DOHH2 (cell line): ENCODE data around the gene DRD2.

ENCODE experiments used
- H3F3A ChIP-seq: fragments of 200-600 bp; sonication (generic), shearing (Covaris generic); 2 replicates; pipeline ENCODE4 v1.6.0; 2016; ENCODE audit warnings: antibody characterized with exemption, mild to moderate bottlenecking; ENCODE audit not compliant: control insufficient read depth, insufficient read depth
- H3K27ac ChIP-seq: fragments of 200-600 bp; sonication (generic); 2 replicates; pipeline ENCODE4 v1.5.1; 2014; ENCODE audit warnings: low read depth, mild to moderate bottlenecking, low read length, moderate library complexity
- H3K27me3 ChIP-seq: fragments of 200-600 bp; sonication (generic); 2 replicates; pipeline ENCODE4 v1.6.1; 2014; ENCODE audit warnings: mild to moderate bottlenecking, low read length, mixed read lengths; ENCODE audit not compliant: control insufficient read depth
- H3K36me3 ChIP-seq: fragments of 200-600 bp; sonication (generic); 2 replicates; pipeline ENCODE4 v1.6.1; 2014; ENCODE audit warnings: mild to moderate bottlenecking, low read length, moderate library complexity, mixed read lengths; ENCODE audit not compliant: control insufficient read depth
- H3K4me1 ChIP-seq: fragments of 200-600 bp; sonication (generic); 2 replicates; pipeline ENCODE4 v1.6.1; 2014; ENCODE audit warnings: mild to moderate bottlenecking, low read length, mixed read lengths; ENCODE audit not compliant: control insufficient read depth
- H3K4me2 ChIP-seq: fragments of 200-600 bp; sonication (generic); 2 replicates; pipeline ENCODE4 v1.6.0; 2014; ENCODE audit warnings: mild to moderate bottlenecking, low read length, moderate library complexity
- H3K4me3 ChIP-seq: fragments of 200-600 bp; sonication (generic); 2 replicates; pipeline ENCODE4 v1.5.1; 2014; ENCODE audit warnings: mild to moderate bottlenecking, low read length, mixed read lengths
- H3K79me2 ChIP-seq: fragments of 200-600 bp; sonication (generic); 2 replicates; pipeline ENCODE4 v1.6.1; 2014; ENCODE audit warnings: mild to moderate bottlenecking, low read length, mixed read lengths; ENCODE audit not compliant: control insufficient read depth
- H3K9me2 ChIP-seq: fragments of 200-600 bp; sonication (generic); replicated peaks from 2 replicates; pipeline ENCODE4 v1.6.1; 2014; ENCODE audit warnings: mild to moderate bottlenecking, low read length, mixed read lengths; ENCODE audit not compliant: control insufficient read depth
- H3K9me3 ChIP-seq: fragments of 200-600 bp; sonication (generic); 2 replicates; pipeline ENCODE4 v1.6.1; 2014; ENCODE audit warnings: antibody characterized with exemption, low read length, mixed read lengths; ENCODE audit not compliant: control insufficient read depth, insufficient read depth
- H4K20me1 ChIP-seq: fragments of 200-600 bp; sonication (generic); 2 replicates; pipeline ENCODE4 v1.6.0; 2014; ENCODE audit warnings: low read depth, mild to moderate bottlenecking, antibody characterized with exemption, low read length, moderate library complexity; ENCODE audit not compliant: control insufficient read depth, insufficient read depth
- EZH2phosphoT487 ChIP-seq: fragments of 200-600 bp; sonication (generic); IDR thresholded peaks from 2 replicates; pipeline ENCODE4 v1.6.1; 2017; ENCODE audit warnings: borderline replicate concordance, mild to moderate bottlenecking, antibody characterized with exemption, low read length, moderate library complexity, mixed read lengths
- TF ChIP-seq, protein P1 (sequence below): fragments of 200-600 bp; sonication (generic); IDR thresholded peaks from one replicate; pipeline ENCODE4 v1.5.1; 2014; ENCODE audit warnings: antibody characterized with exemption, mild to moderate bottlenecking, low read depth, low read length; ENCODE audit not compliant: poor library complexity, severe bottlenecking

DRD2 gene

DNA sequence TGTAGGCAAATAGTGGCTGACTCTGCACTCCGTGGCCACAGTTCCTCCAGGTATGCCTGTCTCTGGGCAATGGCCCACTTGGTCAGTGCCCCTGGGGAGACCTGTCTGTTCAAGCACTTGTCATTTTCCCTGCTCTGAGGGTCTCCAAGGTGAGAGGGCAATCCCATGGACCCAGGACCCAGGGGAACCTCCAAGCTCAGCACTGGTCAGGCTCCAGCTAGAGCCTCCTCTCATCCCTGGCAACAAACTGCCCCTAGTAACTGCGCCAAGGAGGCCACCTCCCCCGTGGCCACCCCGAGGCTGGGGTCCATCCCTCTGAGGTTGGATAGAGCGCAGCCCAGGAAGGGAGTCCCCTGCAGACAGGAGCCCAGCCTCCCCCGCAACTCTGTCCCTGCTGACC lies 88.3 kb downstream of the DRD2 start:
- Histone ChIP-seq H3K4me2 (no peak overlapping the region), H3K36me3 (no peaks in the 10 kb centered on the region), H3K79me2 (no peaks in the 10 kb centered on the region), H4K20me1 (no peaks in the 10 kb centered on the region), H3K4me3 (no peak overlapping the region), H3K4me1 (no peaks in the 10 kb centered on the region), H3K9me2 (no peaks in the 10 kb centered on the region), H3K27me3 (no peaks in the 10 kb centered on the region), H3K9me3 (no peaks in the 10 kb centered on the region), H3F3A (no peaks in the 10 kb centered on the region), H3K27ac (no peak overlapping the region)
- TF ChIP-seq, protein P1, sequence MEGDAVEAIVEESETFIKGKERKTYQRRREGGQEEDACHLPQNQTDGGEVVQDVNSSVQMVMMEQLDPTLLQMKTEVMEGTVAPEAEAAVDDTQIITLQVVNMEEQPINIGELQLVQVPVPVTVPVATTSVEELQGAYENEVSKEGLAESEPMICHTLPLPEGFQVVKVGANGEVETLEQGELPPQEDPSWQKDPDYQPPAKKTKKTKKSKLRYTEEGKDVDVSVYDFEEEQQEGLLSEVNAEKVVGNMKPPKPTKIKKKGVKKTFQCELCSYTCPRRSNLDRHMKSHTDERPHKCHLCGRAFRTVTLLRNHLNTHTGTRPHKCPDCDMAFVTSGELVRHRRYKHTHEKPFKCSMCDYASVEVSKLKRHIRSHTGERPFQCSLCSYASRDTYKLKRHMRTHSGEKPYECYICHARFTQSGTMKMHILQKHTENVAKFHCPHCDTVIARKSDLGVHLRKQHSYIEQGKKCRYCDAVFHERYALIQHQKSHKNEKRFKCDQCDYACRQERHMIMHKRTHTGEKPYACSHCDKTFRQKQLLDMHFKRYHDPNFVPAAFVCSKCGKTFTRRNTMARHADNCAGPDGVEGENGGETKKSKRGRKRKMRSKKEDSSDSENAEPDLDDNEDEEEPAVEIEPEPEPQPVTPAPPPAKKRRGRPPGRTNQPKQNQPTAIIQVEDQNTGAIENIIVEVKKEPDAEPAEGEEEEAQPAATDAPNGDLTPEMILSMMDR, result no peak
- TF ChIP-seq EZH2phosphoT487, result no peak

GRCh38 chr11:113385749-113386148 lies 89.4 kb downstream of the DRD2 start:
- Histone ChIP-seq H4K20me1 (no peaks in the 10 kb centered on the region), H3K27ac (no peak overlapping the region), H3K4me2 (no peak overlapping the region), H3K36me3 (no peaks in the 10 kb centered on the region), H3K9me2 (no peaks in the 10 kb centered on the region), H3K9me3 (no peaks in the 10 kb centered on the region), H3K4me3 (no peak overlapping the region), H3K79me2 (no peaks in the 10 kb centered on the region), H3K27me3 (no peaks in the 10 kb centered on the region), H3K4me1 (no peaks in the 10 kb centered on the region), H3F3A (no peaks in the 10 kb centered on the region)
- TF ChIP-seq, protein P1, result no peak
- no peak for TF ChIP-seq EZH2phosphoT487

GRCh38 chr11:113384551-113384950 lies 90.6 kb downstream of the DRD2 start:
- H3K4me2 ChIP-seq, result no peak overlapping the region
- H3K4me1 ChIP-seq, result no peaks in the 10 kb centered on the region
- no peaks in the 10 kb centered on the region for H3F3A ChIP-seq
- H3K9me3 ChIP-seq, result no peaks in the 10 kb centered on the region
- no peak for TF ChIP-seq EZH2phosphoT487
- TF ChIP-seq, protein P1, result no peak
- H3K36me3 ChIP-seq, result no peaks in the 10 kb centered on the region
- H3K4me3 ChIP-seq, result no peak overlapping the region
- H3K27me3 ChIP-seq, result no peaks in the 10 kb centered on the region
- no peaks in the 10 kb centered on the region for H3K79me2 ChIP-seq
- H3K27ac ChIP-seq, result no peak overlapping the region
- no peaks in the 10 kb centered on the region for H4K20me1 ChIP-seq
- no peaks in the 10 kb centered on the region for H3K9me2 ChIP-seq

GRCh38 chr11:113382121-113382520 lies 93.1 kb downstream of the DRD2 start:
- Histone ChIP-seq H3K4me3 (no peak overlapping the region), H3K9me2 (no peaks in the 10 kb centered on the region), H3K36me3 (no peaks in the 10 kb centered on the region), H3K9me3 (no peaks in the 10 kb centered on the region), H3K79me2 (no peaks in the 10 kb centered on the region), H3F3A (no peaks in the 10 kb centered on the region), H3K4me1 (no peaks in the 10 kb centered on the region), H3K4me2 (no peak overlapping the region), H4K20me1 (no peaks in the 10 kb centered on the region), H3K27ac (no peak overlapping the region), H3K27me3 (no peaks in the 10 kb centered on the region)
- TF ChIP-seq EZH2phosphoT487, result no peak
- TF ChIP-seq, protein P1, result no peak
